Measurements from ENCODE around the gene SYTL1.

SYTL1 gene

DNA sequence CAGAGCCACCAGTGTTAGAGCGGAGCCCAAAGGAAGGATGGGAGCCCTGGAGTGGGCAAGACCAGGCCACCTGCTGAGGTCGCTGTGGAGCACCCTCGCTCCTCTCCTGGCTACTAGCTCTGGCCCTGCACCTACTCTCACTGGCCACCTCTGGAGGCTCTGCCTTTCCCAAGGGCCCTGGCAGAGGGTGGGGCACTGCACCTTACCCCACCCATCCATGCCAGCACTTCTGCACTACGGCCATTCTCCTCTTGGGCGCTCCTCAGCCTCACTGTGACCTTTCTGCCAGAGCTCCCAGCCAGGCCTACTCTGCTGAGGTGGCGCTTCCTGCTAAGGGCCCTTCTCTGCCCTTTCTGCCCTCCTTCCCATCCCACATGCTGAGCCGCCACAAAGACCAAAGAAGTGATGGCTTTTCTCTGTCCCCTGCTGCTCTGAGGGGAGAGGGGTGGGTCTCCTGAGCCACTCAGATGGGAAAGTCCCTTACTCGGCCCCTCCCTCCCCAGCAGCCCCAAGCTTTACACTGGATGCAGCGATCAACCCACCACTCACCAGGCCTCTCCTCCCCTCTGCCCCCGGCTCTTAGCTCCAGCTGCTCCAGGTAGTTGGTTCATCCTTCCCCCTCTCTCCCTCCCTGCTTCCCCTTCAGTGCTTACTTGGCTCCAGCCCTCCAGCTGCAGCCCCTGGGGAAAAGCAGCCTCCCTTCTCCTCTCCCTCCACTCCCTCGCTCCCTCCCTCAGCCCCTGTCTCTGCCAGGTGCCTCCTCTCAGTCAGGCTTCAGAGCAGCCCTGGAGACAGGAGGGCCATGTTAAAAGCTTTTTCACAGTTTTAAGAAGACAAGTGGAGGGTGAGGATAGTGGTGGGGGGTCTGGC, 34.7 kb upstream of the SYTL1 start:
- no peak for DNase-seq (ENCODE audit: low spot score)
- TF ChIP-seq, protein P1, sequence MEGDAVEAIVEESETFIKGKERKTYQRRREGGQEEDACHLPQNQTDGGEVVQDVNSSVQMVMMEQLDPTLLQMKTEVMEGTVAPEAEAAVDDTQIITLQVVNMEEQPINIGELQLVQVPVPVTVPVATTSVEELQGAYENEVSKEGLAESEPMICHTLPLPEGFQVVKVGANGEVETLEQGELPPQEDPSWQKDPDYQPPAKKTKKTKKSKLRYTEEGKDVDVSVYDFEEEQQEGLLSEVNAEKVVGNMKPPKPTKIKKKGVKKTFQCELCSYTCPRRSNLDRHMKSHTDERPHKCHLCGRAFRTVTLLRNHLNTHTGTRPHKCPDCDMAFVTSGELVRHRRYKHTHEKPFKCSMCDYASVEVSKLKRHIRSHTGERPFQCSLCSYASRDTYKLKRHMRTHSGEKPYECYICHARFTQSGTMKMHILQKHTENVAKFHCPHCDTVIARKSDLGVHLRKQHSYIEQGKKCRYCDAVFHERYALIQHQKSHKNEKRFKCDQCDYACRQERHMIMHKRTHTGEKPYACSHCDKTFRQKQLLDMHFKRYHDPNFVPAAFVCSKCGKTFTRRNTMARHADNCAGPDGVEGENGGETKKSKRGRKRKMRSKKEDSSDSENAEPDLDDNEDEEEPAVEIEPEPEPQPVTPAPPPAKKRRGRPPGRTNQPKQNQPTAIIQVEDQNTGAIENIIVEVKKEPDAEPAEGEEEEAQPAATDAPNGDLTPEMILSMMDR (IDR thresholded peaks at IDR 0.05; ENCODE audit: extremely low read depth, missing control alignments), result no peak

DNA sequence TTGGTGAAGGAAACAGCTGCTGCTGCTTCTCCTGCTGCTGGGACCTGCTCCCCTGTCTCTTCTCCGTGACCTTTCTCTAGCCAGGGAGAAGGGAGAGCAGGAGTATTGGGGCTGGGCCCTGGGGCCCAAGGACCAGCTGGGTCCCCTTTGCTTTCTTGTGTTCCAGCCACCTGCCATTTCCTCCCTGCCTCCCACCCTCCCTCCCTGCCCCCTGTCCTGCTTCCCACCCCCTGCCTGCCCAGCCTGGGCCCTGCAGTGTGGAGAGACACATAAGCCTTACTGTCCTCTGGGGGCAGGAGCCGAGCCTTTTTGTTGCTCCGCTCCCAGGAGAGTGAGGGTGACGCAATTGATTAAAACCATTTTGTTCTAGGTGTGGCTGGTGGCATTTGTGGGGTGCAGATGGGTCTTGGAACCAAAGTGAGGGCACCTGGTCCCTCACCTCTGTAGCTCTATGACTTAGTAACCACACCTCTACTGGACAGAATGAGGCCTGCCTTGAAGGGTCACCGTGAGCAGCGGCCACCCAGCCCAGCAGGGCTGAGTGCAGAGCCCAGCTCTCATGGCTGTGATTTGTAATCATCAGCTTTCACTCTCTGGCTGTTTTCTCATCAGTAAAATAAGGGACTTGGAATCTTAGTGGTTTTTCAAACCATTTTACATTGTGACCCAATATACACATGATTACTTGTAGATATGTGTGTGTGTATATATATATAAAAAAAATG, 33.8 kb upstream of the SYTL1 start:
- TF ChIP-seq, protein P1 (IDR thresholded peaks at IDR 0.05; ENCODE audit: extremely low read depth, missing control alignments), result no peak
- no peak for DNase-seq (ENCODE audit: low spot score)

DNA sequence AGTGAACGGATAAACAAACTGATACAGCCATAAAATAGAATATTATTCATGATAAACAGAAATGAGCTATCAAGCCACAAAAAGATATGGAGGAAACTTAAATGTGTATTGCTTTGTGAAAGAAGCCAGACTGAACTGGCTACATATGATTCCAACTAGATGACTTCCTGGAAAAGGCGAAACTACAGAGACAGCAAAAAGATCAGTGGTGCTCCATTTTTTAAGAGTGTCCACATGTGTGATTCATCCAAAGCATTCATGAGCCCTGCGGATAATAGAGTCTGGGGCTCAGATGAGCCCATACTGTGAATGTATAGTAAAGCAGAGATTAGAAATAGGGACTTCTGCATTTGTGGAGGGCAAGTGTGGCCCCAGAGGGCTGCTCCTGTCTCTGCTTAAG, 27.7 kb upstream of the SYTL1 start:
- no peak for DNase-seq (ENCODE audit: low spot score)
- TF ChIP-seq, protein P1 (IDR thresholded peaks at IDR 0.05; ENCODE audit: extremely low read depth, missing control alignments), result no peak

DNA sequence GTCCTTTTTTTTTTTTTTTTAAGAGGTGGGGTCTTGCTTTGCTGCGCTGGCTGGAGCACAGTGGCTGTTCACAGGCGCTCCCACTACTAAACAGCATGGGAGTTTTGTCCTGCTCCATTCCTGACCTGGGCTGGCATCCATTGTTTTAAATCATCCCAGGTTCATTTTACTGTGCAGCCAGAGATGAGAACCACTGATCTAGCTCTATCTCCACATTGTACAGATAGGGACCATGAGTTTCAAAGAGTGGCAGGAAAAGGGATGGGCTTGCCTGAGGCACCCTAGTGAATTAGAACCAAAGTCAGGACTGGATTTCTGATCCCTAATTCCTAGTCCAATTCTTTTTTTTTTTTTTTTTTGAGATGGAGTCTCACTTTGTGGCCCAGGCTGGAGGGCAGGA, 27.1 kb upstream of the SYTL1 start:
- TF ChIP-seq, protein P1 (IDR thresholded peaks at IDR 0.05; ENCODE audit: extremely low read depth, missing control alignments), result no peak
- DNase-seq (ENCODE audit: low spot score), result no peak

DNA sequence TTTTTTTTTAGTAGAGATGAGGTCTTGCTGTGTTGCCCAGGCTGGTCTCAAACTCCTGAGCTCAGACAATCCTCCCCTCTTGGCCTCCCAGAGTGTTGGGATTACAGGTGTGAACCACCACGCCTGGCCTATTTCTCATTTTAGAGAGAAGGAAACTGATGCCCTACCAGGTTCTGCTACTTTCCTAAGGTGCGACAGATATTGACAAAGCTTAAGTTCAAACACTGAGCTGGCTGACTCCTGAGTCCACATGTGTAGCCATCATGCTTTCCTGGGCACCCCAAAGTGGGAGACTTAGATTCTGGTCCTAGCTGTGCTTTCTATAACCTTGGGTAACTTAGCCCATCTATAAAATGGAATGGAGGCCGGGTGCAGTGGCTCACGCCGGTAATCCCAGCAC, 25.0 kb upstream of the SYTL1 start:
- no peak for DNase-seq (ENCODE audit: low spot score)
- TF ChIP-seq, protein P1 (IDR thresholded peaks at IDR 0.05; ENCODE audit: extremely low read depth, missing control alignments), result no peak

DNA sequence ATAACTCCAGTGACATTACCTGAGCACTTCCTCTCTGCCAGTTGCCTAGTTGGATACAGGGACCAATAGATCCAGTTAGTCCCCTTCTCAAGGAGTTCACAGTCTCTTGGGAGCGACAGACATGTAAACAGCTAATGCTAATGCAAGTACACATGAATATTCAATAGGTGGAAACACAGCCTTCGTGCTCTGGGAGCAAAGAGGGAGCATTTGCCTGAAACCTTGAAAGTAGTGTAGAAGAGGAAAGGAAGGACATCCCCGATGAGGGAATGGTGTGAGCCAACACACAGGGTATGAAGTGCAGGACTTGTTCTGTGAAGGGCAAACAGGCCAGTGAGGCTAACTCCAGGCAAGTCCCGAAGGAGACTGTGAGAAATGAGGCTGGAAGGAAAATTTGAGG, 23.7 kb upstream of the SYTL1 start:
- no peak for DNase-seq (ENCODE audit: low spot score)
- TF ChIP-seq, protein P1 (IDR thresholded peaks at IDR 0.05; ENCODE audit: extremely low read depth, missing control alignments), result no peak

DNA sequence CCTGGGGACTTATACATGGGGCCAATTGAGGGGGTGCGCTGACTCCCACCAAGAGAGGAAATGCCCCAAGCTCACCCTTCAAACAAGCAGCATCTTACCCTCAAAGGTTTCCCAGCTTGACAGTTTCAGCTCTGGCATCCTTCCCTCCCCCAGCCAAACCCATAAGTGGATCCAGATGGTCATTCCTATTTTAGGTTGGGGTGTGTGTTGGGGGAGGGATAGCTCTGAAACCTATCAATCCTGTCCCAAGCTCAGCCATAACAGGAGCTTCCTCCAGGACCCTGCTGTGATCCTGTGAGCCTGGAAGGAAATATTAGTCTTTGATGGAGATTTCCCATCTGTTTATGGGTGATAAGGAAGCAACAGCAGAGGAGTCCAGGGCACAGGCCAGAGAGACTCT, 23.2 kb upstream of the SYTL1 start:
- no peak for DNase-seq (ENCODE audit: low spot score)
- TF ChIP-seq, protein P1 (IDR thresholded peaks at IDR 0.05; ENCODE audit: extremely low read depth, missing control alignments), result no peak
